Measurements from ENCODE around the gene DCTN3.
A peak's percentile ranks its signal among the peaks of the same experiment; 100 is the strongest.

Gene DCTN3

GRCh38 chr9:34577400-34578240 lies 42.7 kb downstream of the DCTN3 start:
- Mint-ChIP-seq H3K4me1 (peaks cover 15% of the 10 kb centered on the region), H3K27ac (peak overlapping the region; percentile 36), H3K9me3 (no peaks in the 10 kb centered on the region), H3K36me3 (no peaks in the 10 kb centered on the region), H3K27me3 (peaks cover 85% of the 10 kb centered on the region), H3K4me3 (peak overlapping the region; percentile 72)
- peak; percentile 9 for ATAC-seq

GRCh38 chr9:34576597-34577399 lies 43.5 kb downstream of the DCTN3 start:
- Mint-ChIP-seq H3K9me3 (no peaks in the 10 kb centered on the region), H3K4me3 (peak overlapping the region; percentile 72), H3K36me3 (no peaks in the 10 kb centered on the region), H3K4me1 (peaks cover 15% of the 10 kb centered on the region), H3K27ac (peak overlapping the region; percentile 36), H3K27me3 (peaks cover 82% of the 10 kb centered on the region)
- no peak for ATAC-seq

DNA sequence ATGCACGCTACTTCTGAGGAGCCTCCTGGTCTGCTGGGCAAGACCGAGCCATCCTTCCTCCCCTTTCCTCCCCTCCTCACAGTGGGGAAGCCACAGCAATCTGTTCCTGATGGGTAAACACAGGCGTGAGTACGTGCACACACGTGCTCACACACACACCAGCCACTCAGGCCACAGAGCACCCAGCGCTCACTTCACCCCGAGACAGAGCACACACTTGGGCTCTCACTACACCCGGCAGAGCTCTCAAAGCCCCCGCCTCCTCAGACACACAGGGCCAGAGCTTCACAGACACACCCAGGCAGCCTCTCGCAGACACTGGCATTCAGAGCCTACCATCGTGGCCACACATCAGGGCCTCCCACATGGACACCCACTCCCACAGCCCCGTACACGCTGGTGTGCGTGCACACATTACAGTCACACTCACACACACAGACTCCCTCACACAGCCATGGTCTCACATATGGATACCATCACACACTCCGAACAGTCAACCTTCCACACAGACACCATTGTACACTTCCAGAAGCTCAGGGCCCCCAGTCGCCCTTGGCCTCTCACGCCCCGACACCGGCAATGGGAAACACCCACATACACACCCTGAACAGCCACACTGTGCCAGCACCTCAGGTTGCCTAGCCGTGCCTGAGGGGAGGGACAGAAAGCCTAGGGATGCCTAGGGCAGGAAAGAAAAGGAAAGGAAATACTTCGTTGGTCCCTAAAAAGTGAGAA lies 44.3 kb downstream of the DCTN3 start:
- no peaks in the 10 kb centered on the region for H3K36me3 Mint-ChIP-seq
- no peak overlapping the region for H3K4me3 Mint-ChIP-seq
- peaks cover 15% of the 10 kb centered on the region for H3K4me1 Mint-ChIP-seq
- H3K27ac Mint-ChIP-seq: no peak overlapping the region
- peaks cover 85% of the 10 kb centered on the region for H3K27me3 Mint-ChIP-seq
- ATAC-seq: no peak
- H3K9me3 Mint-ChIP-seq: no peaks in the 10 kb centered on the region

DNA sequence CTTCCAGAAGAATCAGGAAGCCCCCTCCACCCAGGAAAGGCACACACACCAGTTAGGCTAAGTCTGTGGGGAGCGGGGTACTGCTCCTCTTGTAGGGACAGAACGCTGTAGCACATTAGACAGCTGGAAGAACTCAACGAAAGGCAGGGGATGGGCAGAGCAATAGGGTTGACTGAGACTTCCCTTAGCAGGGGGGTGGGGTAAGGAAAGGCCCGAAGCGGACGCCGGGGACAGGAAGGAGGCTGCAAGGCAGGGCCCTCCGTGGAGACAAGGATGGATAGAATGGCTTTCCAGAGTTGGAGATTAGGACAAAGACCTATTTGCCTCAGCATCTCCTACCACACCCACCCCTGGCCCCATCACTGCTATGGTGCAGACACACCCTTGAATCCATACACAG lies 45.1 kb downstream of the DCTN3 start:
- ATAC-seq: no peak
- Mint-ChIP-seq H3K36me3 (no peaks in the 10 kb centered on the region), H3K27ac (no peak overlapping the region), H3K9me3 (no peaks in the 10 kb centered on the region), H3K4me1 (peaks cover 15% of the 10 kb centered on the region), H3K27me3 (peaks cover 78% of the 10 kb centered on the region), H3K4me3 (no peak overlapping the region)

GRCh38 chr9:34574571-34574970 lies 45.7 kb downstream of the DCTN3 start:
- Mint-ChIP-seq H3K27ac (no peak overlapping the region), H3K36me3 (no peaks in the 10 kb centered on the region), H3K4me1 (peaks cover 15% of the 10 kb centered on the region), H3K9me3 (no peaks in the 10 kb centered on the region), H3K27me3 (peaks cover 71% of the 10 kb centered on the region), H3K4me3 (no peak overlapping the region)
- no peak for ATAC-seq

- no peak overlapping the region for H3K4me3 Mint-ChIP-seq
- peaks cover 14% of the 10 kb centered on the region for H3K4me1 Mint-ChIP-seq
- no peaks in the 10 kb centered on the region for H3K9me3 Mint-ChIP-seq
- H3K27ac Mint-ChIP-seq: no peak overlapping the region
- peaks cover 63% of the 10 kb centered on the region for H3K27me3 Mint-ChIP-seq
- H3K36me3 Mint-ChIP-seq: no peaks in the 10 kb centered on the region
- ATAC-seq: peak; percentile 32
Measured at GRCh38 chr9:34573599-34574325, 46.5 kb downstream of the DCTN3 start.

DNA sequence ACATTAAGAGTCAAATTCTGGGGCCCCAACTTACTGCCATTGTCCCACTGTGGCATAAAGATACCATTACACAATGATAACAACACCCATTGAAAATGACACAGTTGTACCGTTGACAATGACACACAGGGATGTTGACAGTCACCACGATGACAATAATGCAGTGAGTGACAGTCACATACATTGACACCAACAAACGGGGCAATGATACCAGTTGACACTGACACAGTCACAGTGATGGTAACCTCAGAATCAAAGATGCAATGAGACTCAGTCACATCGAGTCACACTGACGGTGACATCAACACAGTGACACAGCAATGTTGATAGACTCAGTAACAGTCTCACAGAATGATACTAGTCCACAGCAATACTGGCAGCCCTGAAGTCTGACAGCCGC lies 47.7 kb downstream of the DCTN3 start:
- Mint-ChIP-seq H3K27ac (no peak overlapping the region), H3K4me3 (no peak overlapping the region), H3K4me1 (peaks cover 7% of the 10 kb centered on the region), H3K27me3 (peaks cover 63% of the 10 kb centered on the region), H3K9me3 (no peaks in the 10 kb centered on the region), H3K36me3 (no peaks in the 10 kb centered on the region)
- ATAC-seq: no peak

DNA sequence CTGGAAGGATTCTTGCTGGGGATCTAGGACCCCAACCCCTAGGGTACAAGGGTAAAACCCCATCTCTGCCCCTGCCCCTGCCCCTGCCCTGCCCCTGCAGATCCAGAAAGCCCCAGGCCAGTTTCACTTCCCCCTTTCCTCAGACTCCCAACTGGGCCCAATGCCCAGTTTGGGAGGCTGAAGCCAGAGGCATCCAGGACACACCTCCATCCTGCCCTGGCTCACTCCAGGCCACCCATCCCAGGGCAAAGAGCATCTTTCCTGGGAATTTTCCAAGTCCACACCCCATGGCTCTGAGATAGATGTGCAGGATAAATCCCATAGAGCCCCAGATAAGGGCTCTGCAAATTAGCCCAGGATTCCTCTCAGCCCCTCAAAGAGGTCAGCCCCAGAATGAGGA lies 48.2 kb downstream of the DCTN3 start:
- Mint-ChIP-seq H3K4me1 (peaks cover 2% of the 10 kb centered on the region), H3K27me3 (peaks cover 62% of the 10 kb centered on the region), H3K4me3 (no peak overlapping the region), H3K9me3 (no peaks in the 10 kb centered on the region), H3K27ac (no peak overlapping the region), H3K36me3 (no peaks in the 10 kb centered on the region)
- ATAC-seq: no peak

DNA sequence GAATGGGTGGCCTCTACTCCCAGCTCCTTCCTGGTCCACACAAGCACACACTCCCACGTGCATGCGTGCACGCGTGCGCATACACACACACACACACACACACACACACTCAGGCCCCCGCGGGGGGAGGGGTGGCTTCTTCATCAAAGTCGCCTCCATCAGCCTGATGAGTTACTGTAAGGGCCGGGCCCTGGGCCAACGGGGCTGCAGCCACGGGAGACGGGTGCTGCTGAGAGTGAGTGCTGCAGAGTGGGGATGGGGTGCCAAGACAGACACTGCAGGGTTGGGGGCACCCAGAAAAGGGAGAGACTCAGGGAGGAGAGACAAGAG lies 48.8 kb downstream of the DCTN3 start:
- Mint-ChIP-seq H3K4me1 (no peaks in the 10 kb centered on the region), H3K27me3 (peaks cover 62% of the 10 kb centered on the region), H3K9me3 (no peaks in the 10 kb centered on the region), H3K4me3 (no peak overlapping the region), H3K36me3 (no peaks in the 10 kb centered on the region), H3K27ac (no peak overlapping the region)
- no peak for ATAC-seq

DNA sequence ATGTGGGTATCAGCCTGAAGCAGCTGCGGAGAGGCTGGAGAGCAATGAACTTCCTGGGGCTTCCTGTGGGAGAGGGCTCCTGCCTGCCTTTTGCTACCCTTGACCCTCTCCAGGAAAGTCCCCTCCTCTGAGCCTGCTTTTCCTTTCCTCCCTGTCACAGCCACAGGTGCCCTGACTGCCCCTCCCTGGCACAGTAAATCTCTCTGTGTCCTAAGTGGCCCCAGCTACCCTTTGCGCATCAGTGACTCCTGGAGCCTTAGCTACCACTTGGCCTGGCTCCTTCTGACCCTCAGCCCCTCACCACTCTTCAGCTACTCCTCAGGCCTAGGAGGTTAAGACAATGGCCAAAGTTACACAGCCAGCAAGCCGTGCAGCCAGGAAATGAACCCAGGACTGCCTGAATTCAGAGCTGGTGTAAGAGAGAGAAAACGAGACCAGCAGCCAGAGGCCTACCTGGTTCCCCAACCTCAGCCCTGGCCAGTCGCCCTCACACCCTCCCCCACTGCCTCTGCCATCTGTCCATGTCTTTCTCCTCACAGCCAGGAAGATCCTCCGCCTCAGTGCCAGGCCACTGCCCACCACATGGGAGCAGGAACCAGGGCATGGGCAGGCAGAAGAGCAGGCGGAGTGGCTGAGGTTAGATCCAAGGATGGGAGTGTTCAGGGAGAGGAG lies 49.4 kb downstream of the DCTN3 start:
- H3K9me3 Mint-ChIP-seq: no peaks in the 10 kb centered on the region
- no peaks in the 10 kb centered on the region for H3K4me1 Mint-ChIP-seq
- H3K36me3 Mint-ChIP-seq: no peaks in the 10 kb centered on the region
- no peak overlapping the region for H3K27ac Mint-ChIP-seq
- no peak overlapping the region for H3K4me3 Mint-ChIP-seq
- no peak for ATAC-seq
- peaks cover 62% of the 10 kb centered on the region for H3K27me3 Mint-ChIP-seq

DNA sequence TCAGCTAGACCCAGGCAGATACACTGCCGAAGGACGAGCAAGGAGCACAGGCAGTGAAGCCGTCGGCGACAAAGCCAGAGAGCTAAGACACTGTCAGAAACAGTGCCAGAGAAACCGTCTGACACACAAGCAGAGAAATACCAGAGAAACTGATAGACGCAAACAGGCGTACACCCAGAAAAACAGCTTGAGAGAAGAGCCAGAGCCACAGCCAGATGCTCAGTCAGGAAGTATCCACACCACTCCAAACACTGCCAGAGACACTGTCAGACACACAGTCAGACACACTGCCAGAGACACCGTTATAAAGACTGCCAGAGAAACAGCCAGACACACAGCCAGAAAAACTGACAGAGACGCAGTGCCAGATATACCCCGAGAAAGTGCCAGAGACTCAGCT lies 49.9 kb downstream of the DCTN3 start:
- no peaks in the 10 kb centered on the region for H3K9me3 Mint-ChIP-seq
- no peaks in the 10 kb centered on the region for H3K36me3 Mint-ChIP-seq
- H3K27ac Mint-ChIP-seq: no peak overlapping the region
- H3K4me1 Mint-ChIP-seq: no peaks in the 10 kb centered on the region
- no peak overlapping the region for H3K4me3 Mint-ChIP-seq
- ATAC-seq: no peak
- peaks cover 62% of the 10 kb centered on the region for H3K27me3 Mint-ChIP-seq

DNA sequence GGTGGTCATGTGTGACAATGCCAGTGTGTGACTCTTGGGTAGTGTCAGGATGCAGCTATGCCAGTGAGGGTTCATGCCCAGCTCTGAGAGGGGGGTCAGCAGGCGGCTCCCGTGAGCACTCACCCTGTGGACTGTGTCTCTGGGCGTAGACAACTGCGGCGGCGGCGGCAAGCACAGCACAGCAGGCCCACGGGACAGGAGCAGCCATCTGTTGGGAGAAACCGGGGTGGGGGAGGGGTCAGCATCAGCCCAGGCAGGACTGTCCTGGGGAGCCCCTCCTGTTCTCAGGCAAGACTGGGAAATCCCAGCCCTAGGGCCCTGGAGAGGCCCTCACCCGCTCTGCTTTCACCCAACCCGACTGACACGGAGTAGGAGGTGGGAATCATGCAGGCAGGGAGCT lies 51.5 kb downstream of the DCTN3 start:
- Mint-ChIP-seq H3K4me1 (no peaks in the 10 kb centered on the region), H3K36me3 (no peaks in the 10 kb centered on the region), H3K4me3 (no peak overlapping the region), H3K27me3 (peaks cover 63% of the 10 kb centered on the region), H3K9me3 (no peaks in the 10 kb centered on the region), H3K27ac (no peak overlapping the region)
- ATAC-seq: no peak

DNA sequence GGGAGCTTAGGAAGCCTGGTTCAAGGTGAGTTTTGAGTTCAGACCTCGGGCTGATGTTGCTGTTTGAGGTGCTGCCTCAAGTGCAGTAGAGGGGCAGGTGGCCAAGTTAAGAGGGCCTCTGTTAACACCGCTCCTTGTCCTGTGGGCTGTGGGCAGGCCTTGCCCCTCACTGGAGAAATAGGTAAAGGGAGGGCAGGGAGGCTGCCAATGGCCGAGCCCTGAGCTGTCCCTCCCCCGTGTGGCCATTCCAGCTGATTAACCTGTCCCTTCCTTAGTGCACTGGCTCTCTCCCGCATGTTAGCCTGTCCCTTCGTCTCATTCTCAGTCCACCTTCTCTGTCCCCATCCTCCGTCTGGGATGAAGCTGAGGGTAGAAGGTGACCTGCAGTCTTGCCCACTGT lies 52.2 kb downstream of the DCTN3 start:
- H3K9me3 Mint-ChIP-seq: no peaks in the 10 kb centered on the region
- no peaks in the 10 kb centered on the region for H3K36me3 Mint-ChIP-seq
- peaks cover 63% of the 10 kb centered on the region for H3K27me3 Mint-ChIP-seq
- ATAC-seq: no peak
- H3K27ac Mint-ChIP-seq: no peak overlapping the region
- no peak overlapping the region for H3K4me3 Mint-ChIP-seq
- no peaks in the 10 kb centered on the region for H3K4me1 Mint-ChIP-seq

DNA sequence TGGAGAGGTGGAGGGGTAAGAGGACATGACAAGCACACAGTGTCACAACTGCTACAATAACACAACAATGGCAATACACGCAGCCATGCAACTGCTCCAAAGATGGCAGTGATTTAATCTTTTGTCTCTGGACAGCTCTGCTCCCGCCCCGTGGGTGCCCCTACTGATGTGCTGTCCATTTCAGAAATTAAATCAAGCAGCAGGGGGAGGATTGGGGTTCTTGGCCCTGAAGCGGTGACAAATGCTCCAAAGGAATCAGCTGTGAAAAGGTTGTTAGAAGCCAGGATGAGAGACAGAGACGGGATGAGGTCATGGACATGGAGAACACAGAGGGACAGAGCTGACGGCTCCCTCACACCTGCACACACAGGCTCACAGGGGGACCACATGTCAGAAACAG lies 53.3 kb downstream of the DCTN3 start:
- ATAC-seq: no peak
- Mint-ChIP-seq H3K27me3 (peaks cover 67% of the 10 kb centered on the region), H3K27ac (no peak overlapping the region), H3K4me1 (no peaks in the 10 kb centered on the region), H3K9me3 (no peaks in the 10 kb centered on the region), H3K36me3 (no peaks in the 10 kb centered on the region), H3K4me3 (no peak overlapping the region)

All from stimulated activated memory B cell treated with anti-CD40 and anti-IgM and Interleukin-4, amounts not matched to agents 10 μg/mL and 1 μg/mL and 100 μg/mL, for 72 hours (primary cell).